Left ventricle myocardium inferior (tissue), 1 donor: ENCODE results near the gene RPL31. TPM values are rescaled to one million over a fixed set of nuclear protein-coding genes. Genes with fewer than 3 reads are reported as not detected.

Experiments used
- DNase-seq: peaks from one replicate; pipeline ENCODE4 v3.0.0-alpha.2; 2020
- H3K27ac ChIP-seq: fragments of 200-600 bp; replicated peaks from 2 replicates; pipeline ENCODE4 v1.8.0; 2021
- H3K27me3 ChIP-seq: fragments of 200-600 bp; 2 replicates; pipeline ENCODE4 v1.8.0; 2021; ENCODE audit warnings: low read depth
- H3K36me3 ChIP-seq: fragments of 200-600 bp; 2 replicates; pipeline ENCODE4 v1.8.0; 2021
- H3K4me1 ChIP-seq: fragments of 200-600 bp; 2 replicates; pipeline ENCODE4 v1.8.0; 2021
- H3K4me3 ChIP-seq: fragments of 200-600 bp; 2 replicates; pipeline ENCODE4 v1.8.0; 2021; ENCODE audit warnings: mild to moderate bottlenecking, moderate library complexity
- H3K9me3 ChIP-seq: fragments of 200-600 bp; replicated peaks from 2 replicates; pipeline ENCODE4 v1.8.0; 2021
- CTCF ChIP-seq: fragments of 200-600 bp; IDR thresholded peaks from 2 replicates; pipeline ENCODE4 v1.8.0; 2021; ENCODE audit warnings: antibody characterized with exemption, mild to moderate bottlenecking, borderline replicate concordance
- intact Hi-C: fragments of 100-400 bp; cut with micrococcal nuclease; formaldehyde crosslinking; loops from one replicate; pipeline ENCODE4 v1.11.0; 2022
- total RNA-seq: library from RNA; stranded (reverse); fragmentation: NEBNext Ultra II Directional; extraction: Animal tissue kit (Norgen Biotek cat#: 25700); gene quantifications from one replicate; pipeline ENCODE4 v1.2.1, GENCODE V29; 2021
- donor health status: DM: no; HTN: yes; CAD: no; lungs with severe emphysema.

RPL31 gene
- total RNA-seq, 1 donor from 2014 or later = 803 TPM

GRCh38 chr2:101037161-101037755, 35.2 kb downstream of the RPL31 start:
- no peaks in the 10 kb centered on the region for H3K27me3 ChIP-seq
- peaks cover 19% of the 10 kb centered on the region for H3K4me1 ChIP-seq
- no peaks in the 10 kb centered on the region for H3K9me3 ChIP-seq
- peaks cover 82% of the 10 kb centered on the region for H3K36me3 ChIP-seq
- intact Hi-C loops = loop anchor here (5.0 kb wide), 1 partner anchor 115 kb away; the partner anchor contains the start of gene TBC1D8
- DNase-seq = no peak
- H3K27ac ChIP-seq = no peak overlapping the region
- no peak overlapping the region for H3K4me3 ChIP-seq
- TF ChIP-seq CTCF = no peak

GRCh38 chr2:101038455-101039255, 36.6 kb downstream of the RPL31 start:
- peak; percentile 58 for TF ChIP-seq CTCF
- Histone ChIP-seq H3K27ac (no peak overlapping the region), H3K4me1 (peaks cover 28% of the 10 kb centered on the region), H3K4me3 (no peak overlapping the region), H3K9me3 (no peaks in the 10 kb centered on the region), H3K27me3 (no peaks in the 10 kb centered on the region), H3K36me3 (peaks cover 68% of the 10 kb centered on the region)
- DNase-seq = no peak
- intact Hi-C loops = loop anchor here (5.0 kb wide), 1 partner anchor 114 kb away; the partner anchor contains the start of gene TBC1D8

GRCh38 chr2:101040072-101040471, 38.0 kb downstream of the RPL31 start:
- Histone ChIP-seq H3K27ac (no peak overlapping the region), H3K36me3 (peaks cover 54% of the 10 kb centered on the region)

GRCh38 chr2:101040761-101041160, 38.7 kb downstream of the RPL31 start:
- H3K36me3 ChIP-seq = peaks cover 47% of the 10 kb centered on the region

More at GRCh38 chr2:101040072-101040471, 38.0 kb downstream of the RPL31 start:
- intact Hi-C loops = no loop called here
- no peak for DNase-seq
- Histone ChIP-seq H3K4me1 (peaks cover 34% of the 10 kb centered on the region), H3K9me3 (no peaks in the 10 kb centered on the region), H3K4me3 (no peak overlapping the region), H3K27me3 (no peaks in the 10 kb centered on the region)
- TF ChIP-seq CTCF = no peak

GRCh38 chr2:101041413-101041812, 39.3 kb downstream of the RPL31 start:
- peaks cover 40% of the 10 kb centered on the region for H3K36me3 ChIP-seq
- peaks cover 34% of the 10 kb centered on the region for H3K4me1 ChIP-seq
- H3K9me3 ChIP-seq = no peaks in the 10 kb centered on the region
- no peaks in the 10 kb centered on the region for H3K27me3 ChIP-seq
- intact Hi-C loops = no loop called here
- H3K4me3 ChIP-seq = no peak overlapping the region
- TF ChIP-seq CTCF = no peak
- peak overlapping the region; percentile 10 for H3K27ac ChIP-seq
- no peak for DNase-seq

More at GRCh38 chr2:101040761-101041160, 38.7 kb downstream of the RPL31 start:
- Histone ChIP-seq H3K9me3 (no peaks in the 10 kb centered on the region), H3K4me3 (no peak overlapping the region), H3K4me1 (peaks cover 34% of the 10 kb centered on the region), H3K27ac (peak overlapping the region; percentile 10), H3K27me3 (no peaks in the 10 kb centered on the region)
- no peak for DNase-seq
- intact Hi-C loops = no loop called here
- TF ChIP-seq CTCF = no peak
